Activated CD8-positive, alpha-beta memory T cell treated with anti-CD3 and anti-CD28 coated beads, Interleukin-2, amount 50 U/mL, for 24 hours (primary cell): Measurements from ENCODE around the gene TTC39A.

ENCODE experiments used
- DNase-seq: peaks from one replicate; pipeline ENCODE4 v3.0.0-alpha.2; 2020; ENCODE audit errors: extremely low read depth

Gene TTC39A

GRCh38 chr1:51330331-51331201 lies at the start of gene TTC39A:
TSS of gene TTC39A (minus strand) at chr1:51330562. CDS start at chr1:51330477, 85 bp downstream.
- no peak for DNase-seq

- DNase-seq = no peak
Observed at GRCh38 chr1:51378871-51379270, 48.5 kb upstream of the TTC39A start.

- DNase-seq = no peak
Observed at GRCh38 chr1:51373898-51374297, 43.5 kb upstream of the TTC39A start.

GRCh38 chr1:51372561-51372960 lies 42.2 kb upstream of the TTC39A start:
- DNase-seq = no peak

- DNase-seq = no peak
Observed at GRCh38 chr1:51369171-51369570, 38.8 kb upstream of the TTC39A start.

GRCh38 chr1:51365774-51366173 lies 35.4 kb upstream of the TTC39A start:
- DNase-seq = no peak

- DNase-seq = no peak
Observed at GRCh38 chr1:51359879-51360278, 29.5 kb upstream of the TTC39A start.

GRCh38 chr1:51355382-51355781 lies 25.0 kb upstream of the TTC39A start:
- no peak for DNase-seq

GRCh38 chr1:51354416-51354815 lies 24.1 kb upstream of the TTC39A start:
- DNase-seq = no peak

GRCh38 chr1:51351907-51352306 lies 21.5 kb upstream of the TTC39A start:
- DNase-seq = no peak

GRCh38 chr1:51349862-51350261 lies 19.5 kb upstream of the TTC39A start:
- no peak for DNase-seq

- DNase-seq = no peak
Observed at GRCh38 chr1:51348147-51348527, 17.8 kb upstream of the TTC39A start.

- DNase-seq = no peak
Observed at GRCh38 chr1:51347398-51348146, 17.2 kb upstream of the TTC39A start.

GRCh38 chr1:51346086-51346942 lies 16.0 kb upstream of the TTC39A start:
- DNase-seq = no peak

- no peak for DNase-seq
Observed at GRCh38 chr1:51345300-51345687, 14.9 kb upstream of the TTC39A start.

GRCh38 chr1:51344602-51345299 lies 14.4 kb upstream of the TTC39A start:
- DNase-seq = no peak

GRCh38 chr1:51344276-51344601 lies 13.9 kb upstream of the TTC39A start:
- no peak for DNase-seq

GRCh38 chr1:51343624-51344023 lies 13.3 kb upstream of the TTC39A start:
- no peak for DNase-seq

- DNase-seq = no peak
Observed at GRCh38 chr1:51342591-51343206, 12.3 kb upstream of the TTC39A start.

GRCh38 chr1:51341876-51342496 lies 11.6 kb upstream of the TTC39A start:
- no peak for DNase-seq

- DNase-seq = no peak
Observed at GRCh38 chr1:51340380-51340779, 10.0 kb upstream of the TTC39A start.
